ENCODE measurements around the gene OSBPL5.

Gene OSBPL5

GRCh38 chr11:3123761-3124733 is 41.1 kb downstream of the OSBPL5 start:
- in situ Hi-C loops (cut with MboI; ENCODE audit: low sequenced_read_pairs), result no loop called here

GRCh38 chr11:3123305-3123704 is 41.8 kb downstream of the OSBPL5 start:
- in situ Hi-C loops (cut with MboI; ENCODE audit: low sequenced_read_pairs), result no loop called here

- in situ Hi-C loops (cut with MboI; ENCODE audit: low sequenced_read_pairs), result no loop called here
These were observed 42.3 kb downstream of the OSBPL5 start for GRCh38 chr11:3122775-3123201.

- in situ Hi-C loops (cut with MboI; ENCODE audit: low sequenced_read_pairs), result no loop called here
These were observed 43.0 kb downstream of the OSBPL5 start for GRCh38 chr11:3121931-3122774.

GRCh38 chr11:3121416-3121815 is 43.7 kb downstream of the OSBPL5 start:
- in situ Hi-C loops (cut with MboI; ENCODE audit: low sequenced_read_pairs), result no loop called here

GRCh38 chr11:3120071-3120792 is 44.9 kb downstream of the OSBPL5 start:
- in situ Hi-C loops (cut with MboI; ENCODE audit: low sequenced_read_pairs), result no loop called here

GRCh38 chr11:3119141-3119821 is 45.8 kb downstream of the OSBPL5 start:
- in situ Hi-C loops (cut with MboI; ENCODE audit: low sequenced_read_pairs), result loop anchor here (10.0 kb wide), 1 partner anchor 96 kb away; the partner anchor contains the start of gene MRGPRG

- in situ Hi-C loops (cut with MboI; ENCODE audit: low sequenced_read_pairs), result loop anchor here (10.0 kb wide), 1 partner anchor 99 kb away; the partner anchor contains the start of gene MRGPRG
These were observed 49.8 kb downstream of the OSBPL5 start for GRCh38 chr11:3115321-3115720.

GRCh38 chr11:3113661-3114060 is 51.4 kb downstream of the OSBPL5 start:
- in situ Hi-C loops (cut with MboI; ENCODE audit: low sequenced_read_pairs), result loop anchor here (10.0 kb wide), 1 partner anchor 101 kb away; the partner anchor contains the start of gene MRGPRG

GRCh38 chr11:3111919-3112690 is 53.0 kb downstream of the OSBPL5 start:
- in situ Hi-C loops (cut with MboI; ENCODE audit: low sequenced_read_pairs), result loop anchor here (10.0 kb wide), 1 partner anchor 103 kb away; the partner anchor contains the start of gene MRGPRG

GRCh38 chr11:3111466-3111865 is 53.6 kb downstream of the OSBPL5 start:
- in situ Hi-C loops (cut with MboI; ENCODE audit: low sequenced_read_pairs), result loop anchor here (10.0 kb wide), 1 partner anchor 103 kb away; the partner anchor contains the start of gene MRGPRG

- in situ Hi-C loops (cut with MboI; ENCODE audit: low sequenced_read_pairs), result loop anchor here (10.0 kb wide), 1 partner anchor 105 kb away; the partner anchor contains the start of gene MRGPRG
These were observed 55.0 kb downstream of the OSBPL5 start for GRCh38 chr11:3109921-3110706.

- in situ Hi-C loops (cut with MboI; ENCODE audit: low sequenced_read_pairs), result no loop called here
These were observed 55.7 kb downstream of the OSBPL5 start for GRCh38 chr11:3109434-3109833.

GRCh38 chr11:3108183-3108721 is 56.9 kb downstream of the OSBPL5 start:
- in situ Hi-C loops (cut with MboI; ENCODE audit: low sequenced_read_pairs), result no loop called here

- in situ Hi-C loops (cut with MboI; ENCODE audit: low sequenced_read_pairs), result no loop called here
These were observed 57.4 kb downstream of the OSBPL5 start for GRCh38 chr11:3107608-3108182.

GRCh38 chr11:3106736-3107524 is 58.2 kb downstream of the OSBPL5 start:
- in situ Hi-C loops (cut with MboI; ENCODE audit: low sequenced_read_pairs), result no loop called here

Measured in HL-60/S4 (cell line).